GM12891 (cell line): ENCODE data around the gene SCARB1.

Experiments used
- DNase-seq: peaks from one replicate; pipeline ENCODE4 v3.0.0; 2011; ENCODE audit warnings: low spot score; ENCODE audit not compliant: insufficient read length
- FAIRE-seq: peaks from 2 replicates; lab custom pipeline; 2011; peaks lifted over from hg19 to GRCh38; lab: Jason Lieb, UNC
- PAX5 ChIP-seq: IDR thresholded peaks from 2 replicates; pipeline ENCODE4 v1.6.1; 2011; ENCODE audit warnings: low read length, moderate library complexity, mild to moderate bottlenecking; ENCODE audit not compliant: insufficient read depth, severe bottlenecking
- POLR2A ChIP-seq: IDR thresholded peaks from 2 replicates; pipeline ENCODE4 v1.6.1; 2011; ENCODE audit warnings: low read depth, low read length, control low read depth
- POLR2AphosphoS5 ChIP-seq: IDR thresholded peaks from 2 replicates; pipeline ENCODE4 v1.6.1; 2011; ENCODE audit warnings: low read depth, low read length, control low read depth
- POU2F2 ChIP-seq: IDR thresholded peaks from 2 replicates; pipeline ENCODE4 v1.6.1; 2011; ENCODE audit warnings: low read depth, mild to moderate bottlenecking, control low read depth, low read length, moderate library complexity
- SPI1 ChIP-seq: IDR thresholded peaks from 2 replicates; pipeline ENCODE4 v1.6.1; 2011; ENCODE audit warnings: low read depth, low read length, control low read depth
- TAF1 ChIP-seq: IDR thresholded peaks from 2 replicates; pipeline ENCODE4 v1.6.1; 2011; ENCODE audit warnings: low read depth, low read length, control low read depth

Gene SCARB1

GRCh38 chr12:124833693-124834122, 30.0 kb downstream of the SCARB1 start:
- DNase-seq (no peak), FAIRE-seq (no peak)
- TF ChIP-seq POLR2A (no peak), POU2F2 (no peak), TAF1 (no peak), SPI1 (no peak), POLR2AphosphoS5 (no peak), PAX5 (no peak)

- TF ChIP-seq POLR2AphosphoS5 (no peak), TAF1 (no peak), POU2F2 (no peak), POLR2A (no peak), PAX5 (no peak), SPI1 (no peak)
- FAIRE-seq: no peak
Observed at GRCh38 chr12:124832856-124833255, 30.8 kb downstream of the SCARB1 start.

GRCh38 chr12:124831590-124831989, 32.1 kb downstream of the SCARB1 start:
- DNase-seq (no peak), FAIRE-seq (no peak)
- TF ChIP-seq POLR2A (no peak), TAF1 (no peak), POLR2AphosphoS5 (no peak), SPI1 (no peak), POU2F2 (no peak), PAX5 (no peak)

More at GRCh38 chr12:124832856-124833255, 30.8 kb downstream of the SCARB1 start:
- no peak for DNase-seq

GRCh38 chr12:124830306-124830705, 33.4 kb downstream of the SCARB1 start:
- FAIRE-seq (no peak), DNase-seq (no peak)
- TF ChIP-seq POU2F2: no peak
- no peak for TF ChIP-seq POLR2AphosphoS5
- TF ChIP-seq TAF1: no peak
- TF ChIP-seq PAX5: no peak
- TF ChIP-seq SPI1: no peak
- TF ChIP-seq POLR2A: no peak

- TF ChIP-seq POU2F2 (no peak), POLR2A (no peak), SPI1 (no peak)
- DNase-seq (no peak), FAIRE-seq (no peak)
Observed at GRCh38 chr12:124829708-124830304, 33.9 kb downstream of the SCARB1 start.

GRCh38 chr12:124829008-124829707, 34.5 kb downstream of the SCARB1 start:
- no peak for FAIRE-seq
- no peak for TF ChIP-seq TAF1
- no peak for TF ChIP-seq SPI1
- no peak for TF ChIP-seq PAX5
- no peak for TF ChIP-seq POLR2A
- no peak for TF ChIP-seq POU2F2
- TF ChIP-seq POLR2AphosphoS5: no peak
- no peak for DNase-seq

- no peak for TF ChIP-seq SPI1
- TF ChIP-seq POU2F2: no peak
- TF ChIP-seq POLR2A: no peak
- TF ChIP-seq PAX5: no peak
- TF ChIP-seq POLR2AphosphoS5: no peak
- no peak for TF ChIP-seq TAF1
- no peak for DNase-seq
- no peak for FAIRE-seq
Observed at GRCh38 chr12:124828264-124829007, 35.2 kb downstream of the SCARB1 start.

- peak; percentile 50 for FAIRE-seq
- DNase-seq: no peak
- TF ChIP-seq PAX5: peak; percentile 22
- TF ChIP-seq POLR2AphosphoS5: no peak
- no peak for TF ChIP-seq SPI1
- TF ChIP-seq POU2F2: no peak
Observed at GRCh38 chr12:124827588-124828184, 36.0 kb downstream of the SCARB1 start.

- DNase-seq (no peak), FAIRE-seq (peak; percentile 26)
Observed at GRCh38 chr12:124824195-124824594, 39.5 kb downstream of the SCARB1 start.

More at GRCh38 chr12:124824195-124824594, 39.5 kb downstream of the SCARB1 start:
- no peak for TF ChIP-seq POU2F2
- no peak for TF ChIP-seq PAX5
- TF ChIP-seq TAF1: no peak
- no peak for TF ChIP-seq POLR2A
- TF ChIP-seq SPI1: no peak
- TF ChIP-seq POLR2AphosphoS5: no peak
